Measurements from ENCODE around the gene CFAP69.
"Not testable (repeated sequence)": the region's sequence is repeated elsewhere in the genome, so short reads cannot be mapped to it uniquely, and the experiment has no call there.

The CFAP69 gene

GRCh38 chr7:90251304-90251635 is 6.3 kb downstream of the CFAP69 start:
- peak overlapping the region; percentile 12; the same call in 1 of the 2 replicates for H3K27ac ChIP-seq
- TF ChIP-seq, protein P1, sequence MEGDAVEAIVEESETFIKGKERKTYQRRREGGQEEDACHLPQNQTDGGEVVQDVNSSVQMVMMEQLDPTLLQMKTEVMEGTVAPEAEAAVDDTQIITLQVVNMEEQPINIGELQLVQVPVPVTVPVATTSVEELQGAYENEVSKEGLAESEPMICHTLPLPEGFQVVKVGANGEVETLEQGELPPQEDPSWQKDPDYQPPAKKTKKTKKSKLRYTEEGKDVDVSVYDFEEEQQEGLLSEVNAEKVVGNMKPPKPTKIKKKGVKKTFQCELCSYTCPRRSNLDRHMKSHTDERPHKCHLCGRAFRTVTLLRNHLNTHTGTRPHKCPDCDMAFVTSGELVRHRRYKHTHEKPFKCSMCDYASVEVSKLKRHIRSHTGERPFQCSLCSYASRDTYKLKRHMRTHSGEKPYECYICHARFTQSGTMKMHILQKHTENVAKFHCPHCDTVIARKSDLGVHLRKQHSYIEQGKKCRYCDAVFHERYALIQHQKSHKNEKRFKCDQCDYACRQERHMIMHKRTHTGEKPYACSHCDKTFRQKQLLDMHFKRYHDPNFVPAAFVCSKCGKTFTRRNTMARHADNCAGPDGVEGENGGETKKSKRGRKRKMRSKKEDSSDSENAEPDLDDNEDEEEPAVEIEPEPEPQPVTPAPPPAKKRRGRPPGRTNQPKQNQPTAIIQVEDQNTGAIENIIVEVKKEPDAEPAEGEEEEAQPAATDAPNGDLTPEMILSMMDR (IDR thresholded peaks at IDR 0.05): no peak
- TF ChIP-seq ZFX (IDR thresholded peaks at IDR 0.05; ENCODE audit: borderline replicate concordance): no peak

DNA sequence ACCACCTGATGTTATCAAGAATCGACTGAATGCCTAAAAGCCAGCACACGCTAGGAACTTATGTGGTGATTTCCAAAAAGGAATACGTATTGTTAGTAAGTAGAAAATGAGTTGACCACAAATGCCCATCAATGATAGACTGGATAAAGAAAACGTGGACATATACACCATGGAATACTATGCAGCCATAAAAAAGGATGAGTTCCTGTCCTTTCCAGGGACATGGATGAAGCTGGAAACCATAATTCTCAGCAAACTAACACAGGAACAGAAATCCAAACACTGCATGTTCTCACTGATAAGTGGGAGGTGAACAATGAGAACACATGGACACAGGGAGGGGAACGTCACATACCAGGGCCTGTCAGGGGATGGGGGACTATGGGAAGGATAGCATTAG is 11.0 kb downstream of the CFAP69 start:
- H3K27ac ChIP-seq: not testable (repeated sequence)

- TF ChIP-seq, protein P1 (IDR thresholded peaks at IDR 0.05): no peak
- TF ChIP-seq ZFX (IDR thresholded peaks at IDR 0.05; ENCODE audit: borderline replicate concordance): no peak
- no peak overlapping the region for H3K27ac ChIP-seq
Measured at GRCh38 chr7:90256778-90257177, 11.8 kb downstream of the CFAP69 start.

GRCh38 chr7:90261441-90261840 is 16.5 kb downstream of the CFAP69 start:
- H3K27ac ChIP-seq: no peak overlapping the region
- TF ChIP-seq ZFX (IDR thresholded peaks at IDR 0.05; ENCODE audit: borderline replicate concordance): no peak
- TF ChIP-seq, protein P1 (IDR thresholded peaks at IDR 0.05): no peak

- TF ChIP-seq, protein P1 (IDR thresholded peaks at IDR 0.05): peak; percentile 81
- TF ChIP-seq ZFX (IDR thresholded peaks at IDR 0.05; ENCODE audit: borderline replicate concordance): no peak
- H3K27ac ChIP-seq: no peak overlapping the region
Measured at GRCh38 chr7:90262438-90262837, 17.5 kb downstream of the CFAP69 start.

- H3K27ac ChIP-seq: no peak overlapping the region
- no peak for TF ChIP-seq ZFX (IDR thresholded peaks at IDR 0.05; ENCODE audit: borderline replicate concordance)
- TF ChIP-seq, protein P1 (IDR thresholded peaks at IDR 0.05): no peak
Measured at GRCh38 chr7:90266808-90267207, 21.8 kb downstream of the CFAP69 start.

- TF ChIP-seq, protein P1 (IDR thresholded peaks at IDR 0.05): no peak
- no peak for TF ChIP-seq ZFX (IDR thresholded peaks at IDR 0.05; ENCODE audit: borderline replicate concordance)
- H3K27ac ChIP-seq: no peak overlapping the region
Measured at GRCh38 chr7:90267263-90267858, 22.4 kb downstream of the CFAP69 start.

DNA sequence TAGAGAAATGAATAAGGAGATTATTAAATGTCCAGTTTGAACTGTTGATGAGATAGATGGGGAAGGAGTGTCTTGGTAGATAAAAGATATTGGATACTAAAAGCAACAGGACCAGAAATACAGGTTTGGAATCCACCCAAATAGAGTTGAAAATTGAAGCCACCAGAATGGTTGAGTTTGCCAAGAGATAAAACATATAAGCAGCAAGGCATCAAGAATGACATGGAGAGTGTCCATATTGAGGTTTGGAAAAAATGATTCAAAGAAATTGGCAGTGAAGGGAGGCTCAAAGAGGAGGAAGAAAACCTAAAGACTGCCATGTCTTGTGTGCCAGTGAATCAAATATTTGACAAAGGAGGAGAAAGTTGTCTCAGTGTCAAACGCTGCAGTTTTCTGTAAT is 24.2 kb downstream of the CFAP69 start:
- TF ChIP-seq ZFX (IDR thresholded peaks at IDR 0.05; ENCODE audit: borderline replicate concordance): no peak
- TF ChIP-seq, protein P1 (IDR thresholded peaks at IDR 0.05): no peak
- peak overlapping the region; percentile 28 for H3K27ac ChIP-seq
